IPS-20b (cell line): ENCODE results near the gene SPON1.
"Not testable (repeated sequence)": the region's sequence is repeated elsewhere in the genome, so short reads cannot be mapped to it uniquely, and the experiment has no call there.

Source experiments
- H3K27ac ChIP-seq: one replicate; pipeline ENCODE4 v1.5.1; 2013; ENCODE audit warnings: low read length
- H3K27me3 ChIP-seq: 2 replicates; pipeline ENCODE4 v1.6.1; 2013; ENCODE audit warnings: mild to moderate bottlenecking, low read length, inconsistent platforms; ENCODE audit not compliant: insufficient read depth
- H3K36me3 ChIP-seq: 2 replicates; pipeline ENCODE4 v1.6.1; 2013; ENCODE audit warnings: low read depth, mild to moderate bottlenecking, inconsistent platforms, low read length, moderate library complexity; ENCODE audit not compliant: insufficient read depth
- H3K4me1 ChIP-seq: 2 replicates; pipeline ENCODE4 v1.6.1; 2013; ENCODE audit warnings: mild to moderate bottlenecking, control low read depth, inconsistent platforms, low read length, moderate library complexity; ENCODE audit not compliant: insufficient read depth
- H3K4me3 ChIP-seq: 2 replicates; pipeline ENCODE4 v1.5.1; 2013; ENCODE audit warnings: mild to moderate bottlenecking, low read length, inconsistent platforms
- H3K9ac ChIP-seq: 2 replicates; pipeline ENCODE4 v1.6.1; 2013; ENCODE audit warnings: low read depth, mild to moderate bottlenecking, inconsistent platforms, low read length, moderate library complexity
- H3K9me3 ChIP-seq: 2 replicates; pipeline ENCODE4 v1.6.1; 2013; ENCODE audit warnings: mild to moderate bottlenecking, low read depth, low read length, inconsistent platforms; ENCODE audit not compliant: insufficient read depth

SPON1 gene

DNA sequence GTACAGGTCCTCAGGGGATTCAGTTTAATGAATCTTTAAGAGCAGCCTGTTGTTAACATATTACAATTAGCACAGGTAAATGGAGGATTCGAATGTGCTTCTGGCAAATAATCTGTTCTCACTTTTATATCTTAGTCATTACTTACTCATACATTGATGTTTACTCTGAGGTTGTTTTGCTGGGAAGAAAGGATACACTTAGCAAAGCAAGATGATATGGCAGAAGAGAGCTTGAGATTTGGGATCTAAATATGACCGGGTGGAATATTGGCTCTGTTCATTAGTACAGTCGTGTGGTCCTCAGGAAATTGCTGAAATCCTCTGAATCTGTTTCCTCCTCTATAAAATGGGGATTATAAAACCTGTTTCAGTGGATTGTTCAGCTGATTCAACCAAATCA is 59.7 kb downstream of the SPON1 start:
- H3K4me3 ChIP-seq, result no peak overlapping the region
- H3K9ac ChIP-seq, result no peak overlapping the region
- H3K27me3 ChIP-seq, result peaks cover 7% of the 10 kb centered on the region; the same call in 1 of the 2 replicates
- no peaks in the 10 kb centered on the region for H3K9me3 ChIP-seq
- peaks cover 4% of the 10 kb centered on the region; the same call in 1 of the 2 replicates for H3K4me1 ChIP-seq
- no peak overlapping the region for H3K27ac ChIP-seq
- H3K36me3 ChIP-seq, result no peaks in the 10 kb centered on the region

DNA sequence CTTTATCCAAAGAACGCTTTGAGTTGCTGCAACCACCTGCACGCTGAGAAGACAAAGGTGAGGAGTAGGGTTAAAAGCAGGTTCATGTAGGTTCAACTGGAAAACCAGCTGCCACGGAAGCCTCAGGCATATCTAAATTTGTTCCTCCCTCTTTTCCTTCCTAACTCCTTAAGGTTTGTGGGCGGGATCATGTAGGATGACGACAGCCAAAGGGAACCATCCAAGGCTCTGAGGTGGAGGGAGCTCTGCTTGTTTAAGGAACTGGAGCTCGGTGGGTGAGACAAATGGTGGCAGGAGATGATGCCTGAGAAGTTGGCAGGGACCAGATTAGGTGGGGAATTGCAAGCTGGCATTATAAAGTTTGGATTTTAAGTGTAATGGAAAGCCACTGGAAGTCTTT is 60.3 kb downstream of the SPON1 start:
- no peak overlapping the region for H3K4me3 ChIP-seq
- peaks cover 7% of the 10 kb centered on the region; the same call in 1 of the 2 replicates for H3K27me3 ChIP-seq
- no peaks in the 10 kb centered on the region for H3K9me3 ChIP-seq
- H3K36me3 ChIP-seq, result no peaks in the 10 kb centered on the region
- no peak overlapping the region for H3K9ac ChIP-seq
- peaks cover 4% of the 10 kb centered on the region; the same call in 1 of the 2 replicates for H3K4me1 ChIP-seq
- H3K27ac ChIP-seq, result no peak overlapping the region

DNA sequence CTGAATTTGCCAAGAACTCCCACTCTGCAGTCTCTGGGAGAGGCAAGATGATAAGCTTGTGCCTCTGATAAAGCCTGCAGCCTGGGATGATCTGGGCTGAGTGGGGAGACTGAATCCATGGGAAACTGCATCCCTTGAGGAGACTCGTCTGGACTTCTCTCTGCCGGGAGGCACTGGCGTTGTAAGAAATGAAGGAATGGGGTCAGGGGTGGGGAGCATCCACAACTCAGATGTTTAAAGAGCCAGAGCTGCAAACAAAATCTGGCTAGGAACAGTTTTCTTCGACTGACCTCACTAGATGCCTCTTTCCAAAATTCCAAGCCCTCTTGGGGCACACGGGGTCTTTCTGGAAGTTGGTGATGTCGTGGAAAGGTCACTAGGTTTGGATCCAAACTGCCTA is 64.4 kb downstream of the SPON1 start:
- no peaks in the 10 kb centered on the region for H3K36me3 ChIP-seq
- H3K27ac ChIP-seq, result no peak overlapping the region
- H3K9me3 ChIP-seq, result no peaks in the 10 kb centered on the region
- H3K9ac ChIP-seq, result no peak overlapping the region
- no peak overlapping the region for H3K4me3 ChIP-seq
- peaks cover 7% of the 10 kb centered on the region; the same call in 1 of the 2 replicates for H3K27me3 ChIP-seq
- no peaks in the 10 kb centered on the region; the same call in 1 of the 2 replicates for H3K4me1 ChIP-seq

DNA sequence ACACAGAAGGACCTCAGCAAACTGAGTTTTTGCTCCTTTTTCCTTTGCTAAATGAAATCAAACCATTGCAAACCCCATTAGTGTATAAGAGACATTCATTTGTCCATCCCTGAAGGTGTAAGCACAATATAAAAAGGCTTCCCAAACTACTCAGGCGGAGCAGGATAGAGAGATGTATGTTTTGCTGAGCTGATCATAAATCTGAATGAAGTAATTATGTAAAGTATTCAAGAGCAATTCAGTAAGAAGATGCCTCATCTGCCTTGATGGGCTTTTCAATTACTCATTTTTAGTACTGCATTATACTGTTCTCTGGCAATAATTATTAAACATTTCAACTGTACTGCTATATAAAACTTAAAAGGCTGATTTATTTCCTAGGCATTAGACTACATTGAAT is 65.0 kb downstream of the SPON1 start:
- Histone ChIP-seq H3K4me1 (no peaks in the 10 kb centered on the region), H3K9me3 (no peaks in the 10 kb centered on the region), H3K4me3 (no peak overlapping the region), H3K36me3 (no peaks in the 10 kb centered on the region), H3K27ac (no peak overlapping the region), H3K27me3 (peaks cover 7% of the 10 kb centered on the region; the same call in 1 of the 2 replicates), H3K9ac (no peak overlapping the region)

DNA sequence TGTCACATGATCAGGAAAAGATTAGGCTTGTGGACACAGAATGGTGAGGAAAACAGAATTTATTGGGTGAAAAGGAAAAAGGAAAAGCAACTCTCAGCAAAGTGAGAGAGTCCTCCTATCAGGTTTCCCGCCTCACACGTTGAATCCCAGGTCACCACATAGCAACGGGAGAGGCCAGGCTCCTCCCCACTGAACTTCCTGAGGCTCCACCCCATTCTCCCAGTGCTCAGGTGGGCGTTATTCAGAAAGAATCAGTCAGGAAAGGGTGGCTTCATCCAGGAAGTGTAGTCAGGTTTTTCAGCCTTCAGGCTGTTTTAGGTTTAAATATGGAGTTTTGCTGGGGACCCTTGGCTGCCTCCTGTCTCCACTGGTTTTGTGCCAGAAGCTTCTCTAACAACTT is 66.9 kb downstream of the SPON1 start:
- no peak overlapping the region for H3K27ac ChIP-seq
- H3K27me3 ChIP-seq, result no peaks in the 10 kb centered on the region
- H3K36me3 ChIP-seq, result no peaks in the 10 kb centered on the region
- H3K4me3 ChIP-seq, result no peak overlapping the region
- no peaks in the 10 kb centered on the region for H3K4me1 ChIP-seq
- no peak overlapping the region for H3K9ac ChIP-seq
- no peaks in the 10 kb centered on the region for H3K9me3 ChIP-seq

DNA sequence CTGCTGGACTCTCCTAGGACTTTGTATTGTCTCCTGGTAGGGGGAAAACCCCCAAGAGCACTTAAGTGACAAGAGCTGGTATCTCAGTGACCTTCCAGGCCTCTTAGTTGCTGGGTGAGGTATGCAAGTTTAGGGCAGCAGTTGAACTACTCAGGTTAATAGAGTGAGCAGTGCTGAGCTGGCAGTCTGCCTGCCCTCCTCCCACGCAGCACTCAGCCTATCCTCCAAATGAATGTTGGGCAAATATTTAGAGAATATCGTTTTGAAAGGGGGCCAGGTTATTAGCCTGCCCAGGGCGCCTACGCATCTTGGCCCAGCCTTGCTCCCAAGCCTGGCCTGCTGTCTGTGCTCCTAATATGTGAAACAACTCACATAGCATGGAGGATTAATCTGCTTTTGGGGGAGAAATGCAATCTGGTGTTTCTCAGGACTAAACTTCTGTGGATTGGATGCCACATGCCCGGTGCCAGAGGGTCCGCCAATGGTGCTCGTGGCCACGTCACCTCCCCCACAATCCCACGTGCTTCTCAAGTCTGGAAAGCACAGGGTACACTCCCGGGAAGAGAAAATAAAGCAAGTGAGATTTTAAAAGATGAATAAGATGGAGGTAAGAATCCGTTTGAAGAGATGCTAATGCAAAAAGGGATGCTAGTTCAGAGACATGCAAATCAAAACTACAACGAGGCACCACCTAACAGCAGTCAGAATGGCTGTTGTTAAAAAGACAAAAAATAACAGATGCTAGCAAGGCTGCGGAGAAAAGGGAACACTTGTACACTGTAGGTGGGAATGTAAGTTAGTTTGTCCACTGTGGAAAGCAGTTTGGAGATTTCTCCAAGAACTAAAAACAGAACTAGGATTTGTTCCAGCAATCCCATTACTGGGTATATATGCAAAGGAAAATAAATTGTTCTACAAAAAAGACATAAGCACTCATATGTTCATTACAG is 67.7 kb downstream of the SPON1 start:
- H3K4me3 ChIP-seq, result no peak overlapping the region
- H3K4me1 ChIP-seq, result no peaks in the 10 kb centered on the region
- no peak overlapping the region for H3K27ac ChIP-seq
- H3K27me3 ChIP-seq, result no peaks in the 10 kb centered on the region
- H3K9ac ChIP-seq, result no peak overlapping the region
- no peaks in the 10 kb centered on the region for H3K36me3 ChIP-seq
- no peaks in the 10 kb centered on the region for H3K9me3 ChIP-seq

DNA sequence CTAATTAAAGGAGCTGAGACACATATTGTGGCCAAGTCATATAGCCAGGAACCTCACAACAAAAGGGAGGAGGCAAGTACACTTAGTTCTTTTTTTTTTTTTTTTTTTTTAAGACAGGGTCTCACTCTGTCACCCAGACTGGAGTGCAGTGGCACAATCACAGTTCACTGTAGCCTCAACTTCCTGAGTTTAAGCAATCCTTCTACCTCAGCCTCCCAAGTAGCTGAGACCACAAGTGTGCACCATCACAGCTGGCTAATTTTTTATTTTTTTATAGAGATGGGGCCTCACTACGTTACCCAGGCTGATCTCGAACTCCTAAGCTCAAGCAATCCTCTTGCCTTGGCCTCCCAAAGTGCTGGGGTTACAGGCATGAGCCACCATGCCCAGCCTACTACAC is 73.0 kb downstream of the SPON1 start:
- not testable (repeated sequence) for H3K9me3 ChIP-seq, H3K9ac ChIP-seq, H3K27me3 ChIP-seq, H3K36me3 ChIP-seq, H3K4me3 ChIP-seq, H3K4me1 ChIP-seq, H3K27ac ChIP-seq

DNA sequence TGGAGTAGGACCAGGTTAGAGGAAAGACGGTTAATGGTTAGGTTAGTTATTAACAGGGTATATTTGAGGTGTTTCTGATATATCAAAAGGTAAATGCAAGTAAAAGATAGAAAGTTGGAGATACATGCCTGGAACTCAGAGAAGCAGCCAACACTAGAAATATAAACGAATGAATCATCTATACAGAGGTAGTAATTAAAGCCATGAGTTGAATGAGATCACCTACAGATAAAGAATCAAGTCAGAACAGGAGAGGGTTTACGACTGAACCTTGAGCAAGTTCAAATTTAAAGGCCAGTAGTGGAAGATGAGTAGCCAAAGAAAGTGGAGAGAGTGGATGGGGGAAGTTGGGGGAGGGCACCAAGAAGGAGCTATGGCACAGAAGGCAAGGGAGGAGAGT is 73.9 kb downstream of the SPON1 start:
- H3K9ac ChIP-seq, result no peak overlapping the region
- no peak overlapping the region for H3K27ac ChIP-seq
- H3K27me3 ChIP-seq, result no peaks in the 10 kb centered on the region
- H3K36me3 ChIP-seq, result no peaks in the 10 kb centered on the region
- no peaks in the 10 kb centered on the region for H3K9me3 ChIP-seq
- no peaks in the 10 kb centered on the region for H3K4me1 ChIP-seq
- H3K4me3 ChIP-seq, result no peak overlapping the region

DNA sequence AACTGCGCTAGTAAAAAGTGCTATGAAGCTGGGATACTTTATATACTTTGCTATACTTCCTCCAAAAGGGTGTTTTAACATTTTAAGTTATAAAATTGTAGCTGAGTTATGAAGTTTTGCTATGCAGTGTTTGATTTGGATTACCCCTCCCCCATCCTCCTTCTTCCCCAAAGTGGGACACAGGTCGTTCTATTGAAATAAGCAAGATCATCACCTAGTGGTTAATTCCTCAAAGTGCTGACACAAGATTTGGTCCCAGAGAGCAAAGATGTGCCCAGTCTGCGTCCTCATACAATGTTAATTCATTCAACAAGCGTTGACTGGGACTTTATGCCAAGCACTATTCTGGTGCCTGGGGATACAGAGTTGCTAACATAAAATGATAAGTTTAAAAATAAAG is 78.5 kb downstream of the SPON1 start:
- Histone ChIP-seq H3K36me3 (no peaks in the 10 kb centered on the region), H3K4me3 (no peak overlapping the region), H3K27me3 (no peaks in the 10 kb centered on the region), H3K9me3 (no peaks in the 10 kb centered on the region), H3K9ac (no peak overlapping the region), H3K27ac (no peak overlapping the region), H3K4me1 (no peaks in the 10 kb centered on the region)

DNA sequence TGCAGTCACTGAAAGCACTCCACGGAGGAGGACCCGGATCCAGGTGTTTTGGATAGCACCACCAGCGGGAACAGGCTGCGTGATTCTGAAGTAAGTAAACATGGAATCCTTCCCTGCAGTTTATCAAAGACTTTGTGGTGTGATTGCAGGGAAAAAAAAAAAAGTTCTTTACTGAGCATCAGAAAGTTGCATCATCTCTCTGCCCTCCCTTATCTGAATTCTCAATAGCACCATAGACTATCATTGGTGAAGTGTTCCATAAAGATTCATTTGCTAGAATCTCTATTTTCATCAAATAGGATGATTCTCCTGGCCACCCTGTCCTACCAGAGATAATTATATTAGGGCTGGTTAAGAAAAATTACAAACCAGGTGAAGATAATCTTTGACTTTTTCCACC is 79.0 kb downstream of the SPON1 start:
- Histone ChIP-seq H3K4me3 (no peak overlapping the region), H3K4me1 (no peaks in the 10 kb centered on the region), H3K27ac (no peak overlapping the region), H3K9ac (no peak overlapping the region), H3K27me3 (no peaks in the 10 kb centered on the region), H3K36me3 (no peaks in the 10 kb centered on the region), H3K9me3 (no peaks in the 10 kb centered on the region)

DNA sequence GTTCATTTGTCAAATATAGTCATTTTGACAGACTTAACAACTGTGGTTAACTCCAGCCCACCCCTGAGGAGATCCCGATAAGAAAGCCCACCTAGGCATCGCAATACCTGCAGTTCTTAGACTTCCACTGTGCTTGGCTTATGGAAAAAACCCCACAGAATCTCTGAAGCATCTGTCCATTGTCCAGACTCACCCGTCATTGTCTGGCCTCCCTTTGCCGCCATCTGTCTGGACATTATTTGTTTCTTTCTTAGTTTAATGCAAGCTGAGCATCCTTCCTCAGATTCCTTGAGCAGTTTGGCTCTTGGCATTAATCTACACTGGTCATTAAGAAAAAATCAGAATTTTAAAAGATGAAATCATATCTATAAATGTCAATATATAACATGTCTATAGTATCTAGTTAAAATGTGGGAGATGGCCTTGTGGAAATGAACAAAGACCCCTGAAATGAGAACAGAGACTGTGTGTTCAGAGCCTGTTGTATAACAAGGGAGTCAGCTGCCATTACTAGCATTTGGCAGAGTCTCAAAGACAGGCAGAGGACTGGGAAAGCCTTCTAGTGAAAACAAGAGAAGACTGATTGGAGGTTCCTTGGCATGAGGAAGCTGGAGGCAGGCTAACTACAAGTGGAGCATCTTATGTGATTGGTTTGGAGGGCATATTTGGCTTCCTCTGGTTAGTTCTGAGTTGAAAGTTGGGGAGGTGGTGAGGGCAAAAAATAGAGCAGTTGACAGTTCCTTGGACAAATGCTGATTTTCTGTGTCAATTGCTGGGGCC is 80.4 kb downstream of the SPON1 start:
- Histone ChIP-seq H3K27ac (no peak overlapping the region), H3K27me3 (no peaks in the 10 kb centered on the region), H3K4me1 (no peaks in the 10 kb centered on the region), H3K9ac (no peak overlapping the region), H3K36me3 (no peaks in the 10 kb centered on the region), H3K9me3 (no peaks in the 10 kb centered on the region), H3K4me3 (no peak overlapping the region)

DNA sequence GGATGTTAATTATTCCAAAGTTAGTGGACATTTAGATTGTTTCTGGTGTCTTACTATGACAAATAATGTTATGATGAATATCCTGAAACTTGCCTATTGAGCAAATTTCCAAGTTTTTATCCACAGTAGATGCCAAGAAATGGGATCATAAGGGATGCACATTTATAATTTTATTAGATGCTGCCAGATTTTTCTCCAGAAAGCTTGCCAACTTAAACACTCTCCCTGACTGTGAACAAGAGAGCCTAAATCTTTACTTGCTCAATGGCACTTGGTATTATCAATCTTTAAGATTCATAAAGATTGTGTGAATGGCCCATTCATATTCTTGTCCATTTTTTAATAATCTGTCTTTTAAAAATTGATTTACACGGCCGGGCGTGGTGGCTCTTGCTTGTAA is 82.4 kb downstream of the SPON1 start:
- H3K9ac ChIP-seq, result no peak overlapping the region
- no peaks in the 10 kb centered on the region for H3K4me1 ChIP-seq
- H3K36me3 ChIP-seq, result no peaks in the 10 kb centered on the region
- no peaks in the 10 kb centered on the region for H3K27me3 ChIP-seq
- H3K9me3 ChIP-seq, result no peaks in the 10 kb centered on the region
- H3K27ac ChIP-seq, result no peak overlapping the region
- no peak overlapping the region for H3K4me3 ChIP-seq
